H1 (cell line): ENCODE data around the gene CHRNG. TPM values are rescaled to one million over a fixed set of nuclear protein-coding genes. Genes with fewer than 3 reads are reported as not detected.

Experiments
- CTCF ChIA-PET: fragments of 300-600 bp; sonication (Branson Sonifier 250); formaldehyde crosslinking; loops from one replicate; lab custom pipeline; 2021; ENCODE audit not compliant: partially characterized antibody; lab: Charles Lee
- POLR2A ChIA-PET: fragments of 300-600 bp; sonication (Branson Sonifier 250); formaldehyde crosslinking; loops from one replicate; lab custom pipeline; 2021; ENCODE audit warnings: inconsistent platforms; ENCODE audit not compliant: partially characterized antibody; lab: Charles Lee
- DNase-seq, 2 experiments: peaks; one replicate each; pipeline versions ENCODE4 v3.0.0 to v3.0.0-alpha.2; 2010 to 2022; ENCODE audit warnings: low spot score in 2 of 2, low read depth in 1 of 2, mixed read lengths in 1 of 2
- FAIRE-seq: peaks from 2 replicates; lab custom pipeline; 2011; peaks lifted over from hg19 to GRCh38; lab: Jason Lieb, UNC
- H2AFZ ChIP-seq: 2 replicates; pipeline ENCODE4 v1.8.1; 2012; ENCODE audit warnings: low read length, inconsistent platforms
- H2AK5ac ChIP-seq: 2 replicates; pipeline ENCODE4 v1.6.1; 2013; ENCODE audit warnings: low read depth, low read length
- H2BK120ac ChIP-seq: replicated peaks from 2 replicates; pipeline ENCODE3; 2013; ENCODE audit warnings: low read depth, low read length, inconsistent platforms
- H2BK12ac ChIP-seq: 2 replicates; pipeline ENCODE4 v1.6.1; 2013; ENCODE audit warnings: low read depth, low read length
- H2BK15ac ChIP-seq: 2 replicates; pipeline ENCODE4 v1.6.1; 2013; ENCODE audit warnings: low read length
- H2BK20ac ChIP-seq: 2 replicates; pipeline ENCODE4 v1.6.1; 2013; ENCODE audit warnings: low read length
- H2BK5ac ChIP-seq: 2 replicates; pipeline ENCODE4 v1.6.1; 2013; ENCODE audit warnings: low read depth, low read length
- H3K14ac ChIP-seq: 2 replicates; pipeline ENCODE4 v1.6.1; 2013; ENCODE audit warnings: inconsistent platforms; ENCODE audit not compliant: insufficient read length
- H3K18ac ChIP-seq: 2 replicates; pipeline ENCODE4 v1.6.1; 2013; ENCODE audit warnings: low read length; ENCODE audit errors: extremely low read depth
- H3K23ac ChIP-seq: 2 replicates; pipeline ENCODE4 v1.6.1; 2013; ENCODE audit warnings: inconsistent platforms; ENCODE audit not compliant: insufficient read length
- H3K23me2 ChIP-seq: 2 replicates; pipeline ENCODE4 v1.6.1; 2013; ENCODE audit warnings: low read depth, low read length
- H3K27ac ChIP-seq: 2 replicates; pipeline ENCODE4 v1.6.1; 2011; ENCODE audit warnings: low read depth, low read length, inconsistent platforms
- H3K27me3 ChIP-seq, 4 experiments: replicated peaks in 1 of 4; 1 replicate in 1 of 4; 2 replicates in 3 of 4; pipeline versions ENCODE4 v1.6.1 to v1.8.1; 2011 to 2013; ENCODE audit warnings: low read length in 3 of 4, mild to moderate bottlenecking in 3 of 4, inconsistent platforms in 2 of 4, mixed read lengths in 2 of 4, moderate library complexity in 1 of 4; ENCODE audit not compliant: control insufficient read depth in 3 of 4, insufficient read depth in 3 of 4; ENCODE audit errors: extremely low read depth in 1 of 4
- H3K36me3 ChIP-seq, 4 experiments: 2 replicates each; pipeline versions ENCODE4 v1.6.1 to v1.8.1; 2011 to 2013; ENCODE audit warnings: mild to moderate bottlenecking in 4 of 4, low read length in 3 of 4, moderate library complexity in 2 of 4, control low read depth in 1 of 4, inconsistent platforms in 1 of 4; ENCODE audit not compliant: insufficient read depth in 4 of 4, control insufficient read depth in 2 of 4
- H3K4ac ChIP-seq: replicated peaks from 2 replicates; pipeline ENCODE3; 2013; ENCODE audit warnings: low read length, low read depth, mixed read lengths, inconsistent platforms; ENCODE audit not compliant: insufficient read length
- H3K4me1 ChIP-seq, 4 experiments: replicated peaks in 1 of 4; 1 replicate in 1 of 4; 2 replicates in 3 of 4; pipeline versions ENCODE4 v1.6.1 to v1.8.1; 2011 to 2013; ENCODE audit warnings: low read length in 3 of 4, inconsistent platforms in 2 of 4, mixed read lengths in 1 of 4; ENCODE audit not compliant: insufficient read depth in 4 of 4, control insufficient read depth in 3 of 4
- H3K4me2 ChIP-seq, 2 experiments: 2 replicates each; pipeline versions ENCODE4 v1.6.1 to v1.8.1; 2011 to 2013; ENCODE audit warnings: low read depth in 2 of 2, low read length in 2 of 2, control low read depth in 1 of 2, inconsistent platforms in 1 of 2, mild to moderate bottlenecking in 1 of 2; ENCODE audit not compliant: insufficient read depth in 1 of 2
- H3K4me3 ChIP-seq, 4 experiments: fragments of 200-600, 300-600 bp in 1 of 4; sonication (generic), shearing (Covaris generic), sonication (Bioruptor Twin) in 1 of 4; 2 replicates each; pipeline versions ENCODE4 v1.5.1 to v1.8.1; 2011 to 2016; ENCODE audit warnings: low read length in 4 of 4, low read depth in 3 of 4, control low read depth in 2 of 4, inconsistent platforms in 2 of 4, mild to moderate bottlenecking in 2 of 4, mixed read lengths in 1 of 4, moderate library complexity in 1 of 4; ENCODE audit not compliant: insufficient read depth in 2 of 4; ENCODE audit errors: extremely low read depth in 1 of 4
- H3K56ac ChIP-seq: replicated peaks from 2 replicates; pipeline ENCODE3; 2013; ENCODE audit warnings: low read depth, mild to moderate bottlenecking, mixed read lengths, low read length, inconsistent platforms; ENCODE audit not compliant: insufficient read length
- H3K79me1 ChIP-seq: 2 replicates; pipeline ENCODE4 v1.6.1; 2013; ENCODE audit warnings: low read depth, low read length, control low read depth
- H3K79me2 ChIP-seq, 2 experiments: 2 replicates each; pipeline versions ENCODE4 v1.6.1 to v1.8.1; 2012 to 2013; ENCODE audit warnings: low read length in 2 of 2, mild to moderate bottlenecking in 2 of 2, inconsistent platforms in 1 of 2; ENCODE audit not compliant: insufficient read depth in 2 of 2, control insufficient read depth in 1 of 2
- H3K9ac ChIP-seq, 4 experiments: replicated peaks in 1 of 4; 1 replicate in 1 of 4; 2 replicates in 3 of 4; pipeline versions ENCODE4 v1.6.1 to v1.8.1; 2011 to 2013; ENCODE audit warnings: low read depth in 3 of 4, low read length in 3 of 4, control low read depth in 2 of 4, mild to moderate bottlenecking in 2 of 4, moderate library complexity in 2 of 4, inconsistent platforms in 1 of 4; ENCODE audit errors: extremely low read depth in 1 of 4
- H3K9me3 ChIP-seq, 2 experiments: 2 replicates each; pipeline versions ENCODE4 v1.6.1 to v1.8.1; 2012 to 2013; ENCODE audit warnings: mild to moderate bottlenecking in 2 of 2, moderate library complexity in 2 of 2, control low read depth in 1 of 2, inconsistent platforms in 1 of 2, low read depth in 1 of 2, low read length in 1 of 2, mixed read lengths in 1 of 2; ENCODE audit not compliant: insufficient read depth in 2 of 2
- H4K20me1 ChIP-seq, 2 experiments: replicated peaks in 1 of 2; 2 replicates each; pipeline versions ENCODE3 to v1.8.1; 2011 to 2013; ENCODE audit warnings: inconsistent platforms in 2 of 2, low read length in 2 of 2, mild to moderate bottlenecking in 1 of 2; ENCODE audit not compliant: insufficient read depth in 2 of 2, control insufficient read depth in 1 of 2
- H4K5ac ChIP-seq: 2 replicates; pipeline ENCODE4 v1.6.1; 2013; ENCODE audit warnings: low read length, low read depth, mixed read lengths, inconsistent platforms; ENCODE audit not compliant: insufficient read length
- H4K8ac ChIP-seq: 2 replicates; pipeline ENCODE4 v1.8.0; 2013; ENCODE audit warnings: mild to moderate bottlenecking, moderate library complexity, low read length, inconsistent platforms; ENCODE audit not compliant: insufficient read depth; ENCODE audit errors: extremely low read depth
- H4K91ac ChIP-seq: replicated peaks from 2 replicates; pipeline ENCODE3; 2013; ENCODE audit warnings: low read length, mixed read lengths, inconsistent platforms; ENCODE audit not compliant: insufficient read length
- ASH2L ChIP-seq: fragments of 200-600, 300-600 bp; sonication (generic); IDR thresholded peaks from one replicate; pipeline ENCODE4 v1.7.1; 2017; ENCODE audit warnings: low read length
- CTBP2 ChIP-seq: IDR thresholded peaks from 2 replicates; pipeline ENCODE4 v1.7.0; 2011; ENCODE audit warnings: borderline replicate concordance, mild to moderate bottlenecking, moderate library complexity, mixed read lengths, low read length; ENCODE audit not compliant: insufficient read depth, insufficient read length
- TAF1 ChIP-seq: IDR thresholded peaks from 2 replicates; pipeline ENCODE4 v1.6.1; 2011; ENCODE audit warnings: mild to moderate bottlenecking, low read depth, low read length
- ZNF274 ChIP-seq: IDR thresholded peaks from 2 replicates; pipeline ENCODE4 v1.7.0; 2012; ENCODE audit warnings: low read length, borderline replicate concordance; ENCODE audit errors: extremely low read depth
- WGBS, 2 experiments: shearing (Covaris generic) in 1 of 2; methylation state at CpG; one replicate each; pipeline versions ENCODE4 v1.1.6 to v1.1.7; 2013 to 2015; ENCODE audit warnings: low lambda C conversion rate in 2 of 2, mixed read lengths in 2 of 2, inconsistent platforms in 1 of 2, low coverage in 1 of 2, missing lambda C conversion rate in 1 of 2; ENCODE audit not compliant: insufficient replicate concordance in 2 of 2, insufficient coverage in 1 of 2, insufficient read length in 1 of 2; ENCODE audit errors: extremely low coverage in 1 of 2, missing lambda C conversion rate in 1 of 2; 5-methylcytosine and 5-hydroxymethylcytosine counted together
- polyA plus RNA-seq, 7 experiments: library from polyadenylated mRNA; depleted of rRNA in 3 of 7; stranded (reverse) in 5 of 7; unstranded in 2 of 7; fragments of >200 nt in 5 of 7; fragments of 200-250 nt in 2 of 7; gene quantifications; 1 replicate in 5 of 7; 2 replicates in 1 of 7; 4 replicates in 1 of 7; pipeline versions ENCODE4 v1.2.1 to v1.2.3, GENCODE V29; 2011 to 2013; ENCODE audit warnings: missing spikeins in 2 of 7, mixed read lengths in 2 of 7
- total RNA-seq: library from RNA; stranded (reverse); fragmentation: NEBNext Ultra II Directional; extraction: Animal tissue kit (Norgen Biotek cat#: 25700); gene quantifications from 2 replicates; pipeline ENCODE4 v1.2.1, GENCODE V29; 2021

The CHRNG gene
- total and polyA plus RNA-seq, 2 of the 8 experiments (the other 6 are each of a cell fraction or from before 2014, with no cell fraction given): 0.05 TPM; not detected in 1

DNA sequence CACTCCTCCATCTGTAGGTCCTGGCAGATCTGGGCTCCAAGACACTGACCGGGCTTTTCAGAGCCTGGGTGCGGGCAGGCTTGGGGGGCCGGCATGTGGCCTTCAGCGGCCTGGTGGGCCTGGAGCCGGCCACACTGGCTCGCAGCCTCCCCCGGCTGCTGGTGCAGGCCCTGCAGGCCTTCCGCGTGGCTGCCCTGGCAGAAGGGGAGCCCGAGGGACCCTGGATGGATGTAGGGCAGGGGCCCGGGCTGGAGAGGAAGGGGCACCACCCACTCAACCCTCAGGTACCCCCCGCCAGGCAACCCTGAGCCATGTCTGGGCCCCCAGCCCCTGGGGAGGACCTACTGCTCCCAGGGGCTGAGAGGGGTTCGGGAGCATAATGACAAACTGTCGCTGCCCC lies 14.3 kb upstream of the CHRNG start:
- Histone ChIP-seq H3K23ac (no peak overlapping the region), H2BK120ac (no peak overlapping the region), H3K4ac (no peak overlapping the region), H3K79me1 (no peaks in the 10 kb centered on the region), H2BK12ac (no peak overlapping the region), H2AK5ac (no peak overlapping the region), H3K79me2 (no peaks in the 10 kb centered on the region), H2BK15ac (no peak overlapping the region), H2AFZ (no peak overlapping the region), H2BK20ac (no peak overlapping the region), H3K56ac (no peak overlapping the region), H3K27me3 (peaks cover 19 to 48% (median 37%) of the 10 kb centered on the region in 4 experiments), H3K14ac (no peak overlapping the region), H3K4me3 (no peak overlapping the region), H3K4me1 (peaks cover 0 to 22% (median 9%) of the 10 kb centered on the region in 4 experiments; a peak in 6 of 7 replicates), H3K9me3 (no peaks in the 10 kb centered on the region), H4K91ac (no peak overlapping the region), H3K23me2 (peaks cover 10% of the 10 kb centered on the region; the same call in 1 of the 2 replicates), H3K18ac (no peak overlapping the region), H4K8ac (no peak overlapping the region; the same call in 1 of the 2 replicates), H3K9ac (no peak overlapping the region), H3K36me3 (no peaks in the 10 kb centered on the region), H2BK5ac (no peak overlapping the region), H4K20me1 (peaks cover 3 to 4% of the 10 kb centered on the region in 2 experiments), H3K27ac (no peak overlapping the region), H4K5ac (no peak overlapping the region), H3K4me2 (no peak overlapping the region)
- WGBS, 2 experiments: 78% methylated on average over 7 of the region's 14 CpGs; no CpG with 5 or more reads in 1 of the 2 experiments
- POLR2A ChIA-PET: interaction anchor here (1.9 kb wide), 1 partner anchor 10 kb away, joined by 5 read pairs; no protein-coding TSS in a partner anchor
- FAIRE-seq (no peak), DNase-seq (no peak)
- CTCF ChIA-PET: interaction anchor here (1.3 to 10.6 kb wide), 3 partner anchors 12 to 78 kb away, joined by 3 to 176 read pairs (median 21); no protein-coding TSS in a partner anchor
- TF ChIP-seq CTBP2 (no peak), ZNF274 (no peak), ASH2L (no peak), TAF1 (no peak)
